ENCODE data around the gene NEGR1. TPM values are rescaled to one million over a fixed set of nuclear protein-coding genes. Genes with fewer than 3 reads are reported as not detected.

NEGR1 gene
- polyA plus RNA-seq, 4 donors, result 0.27 to 5.4 (median 1.7) TPM; not detected in 1

DNA sequence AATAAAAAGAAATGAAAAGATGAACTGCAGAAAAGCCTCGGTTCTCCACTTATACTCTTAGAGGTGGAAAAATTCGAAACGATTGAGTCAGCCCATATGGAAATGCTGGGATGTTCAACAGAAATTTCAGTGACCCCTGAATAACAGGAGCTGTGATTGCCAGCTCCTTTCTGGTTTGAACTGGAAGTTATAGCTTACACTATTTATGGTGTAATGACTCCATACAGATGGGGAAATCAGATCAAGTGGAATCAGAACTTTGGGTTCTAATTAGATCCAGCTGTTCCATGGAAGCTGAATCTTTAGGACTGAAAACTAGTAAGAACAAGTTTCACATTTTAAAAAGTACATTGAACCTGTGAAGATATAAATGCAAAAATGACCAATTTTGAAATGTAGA, 632.2 kb downstream of the NEGR1 start:
- FAIRE-seq (no peak), DNase-seq (no peak)
- Histone ChIP-seq H3K4me1 (ENCODE audit: control insufficient read depth in 3 of 3, insufficient read depth in 2 of 3, low read depth in 1 of 3, low read length in 2 of 3) (no peaks in the 10 kb centered on the region), H3K27ac (ENCODE audit: low read depth in 1 of 3, low read length in 2 of 3) (no peak overlapping the region), H3K36me3 (ENCODE audit: control insufficient read depth in 3 of 3, insufficient read depth in 2 of 3, low read depth in 1 of 3, low read length in 3 of 3) (no peaks in the 10 kb centered on the region), H3K27me3 (ENCODE audit: control insufficient read depth in 3 of 3, insufficient read depth in 3 of 3, low read length in 3 of 3) (no peaks in the 10 kb centered on the region), H3K4me3 (ENCODE audit: low read depth in 1 of 3, low read length in 3 of 3) (no peak overlapping the region), H3K9me3 (ENCODE audit: control insufficient read depth in 2 of 2, insufficient read depth in 1 of 2, low read depth in 1 of 2, low read length in 1 of 2) (no peaks in the 10 kb centered on the region)
- 78 to 85% (median 78%) methylated on average over 3 of the region's 3 CpGs for WGBS, 3 donors

GRCh38 chr1:71649608-71650007, 632.7 kb downstream of the NEGR1 start:
- no peak overlapping the region for H3K27ac ChIP-seq (ENCODE audit: low read depth in 1 of 3, low read length in 2 of 3)
- H3K9me3 ChIP-seq (ENCODE audit: control insufficient read depth in 2 of 2, insufficient read depth in 1 of 2, low read depth in 1 of 2, low read length in 1 of 2), result no peaks in the 10 kb centered on the region
- no peak for DNase-seq
- H3K27me3 ChIP-seq (ENCODE audit: control insufficient read depth in 3 of 3, insufficient read depth in 3 of 3, low read length in 3 of 3), result no peaks in the 10 kb centered on the region
- WGBS, 3 donors, result 50 to 52% (median 51%) methylated on average over 1 of the region's 1 CpG
- no peaks in the 10 kb centered on the region for H3K4me1 ChIP-seq (ENCODE audit: control insufficient read depth in 3 of 3, insufficient read depth in 2 of 3, low read depth in 1 of 3, low read length in 2 of 3)
- H3K4me3 ChIP-seq (ENCODE audit: low read depth in 1 of 3, low read length in 3 of 3), result no peak overlapping the region
- no peaks in the 10 kb centered on the region for H3K36me3 ChIP-seq (ENCODE audit: control insufficient read depth in 3 of 3, insufficient read depth in 2 of 3, low read depth in 1 of 3, low read length in 3 of 3)
- FAIRE-seq, result no peak

GRCh38 chr1:71647513-71648300, 634.6 kb downstream of the NEGR1 start:
- FAIRE-seq (no peak), DNase-seq (no peak)
- no peaks in the 10 kb centered on the region for H3K9me3 ChIP-seq (ENCODE audit: control insufficient read depth in 2 of 2, insufficient read depth in 1 of 2, low read depth in 1 of 2, low read length in 1 of 2)
- WGBS, 3 donors, result 31 to 48% (median 44%) methylated on average over 1 of the region's 1 CpG
- H3K4me1 ChIP-seq (ENCODE audit: control insufficient read depth in 3 of 3, insufficient read depth in 2 of 3, low read depth in 1 of 3, low read length in 2 of 3), result no peaks in the 10 kb centered on the region
- no peaks in the 10 kb centered on the region for H3K36me3 ChIP-seq (ENCODE audit: control insufficient read depth in 3 of 3, insufficient read depth in 2 of 3, low read depth in 1 of 3, low read length in 3 of 3)
- H3K27ac ChIP-seq (ENCODE audit: low read depth in 1 of 3, low read length in 2 of 3), result no peak overlapping the region
- no peak overlapping the region for H3K4me3 ChIP-seq (ENCODE audit: low read depth in 1 of 3, low read length in 3 of 3)
- H3K27me3 ChIP-seq (ENCODE audit: control insufficient read depth in 3 of 3, insufficient read depth in 3 of 3, low read length in 3 of 3), result no peaks in the 10 kb centered on the region

DNA sequence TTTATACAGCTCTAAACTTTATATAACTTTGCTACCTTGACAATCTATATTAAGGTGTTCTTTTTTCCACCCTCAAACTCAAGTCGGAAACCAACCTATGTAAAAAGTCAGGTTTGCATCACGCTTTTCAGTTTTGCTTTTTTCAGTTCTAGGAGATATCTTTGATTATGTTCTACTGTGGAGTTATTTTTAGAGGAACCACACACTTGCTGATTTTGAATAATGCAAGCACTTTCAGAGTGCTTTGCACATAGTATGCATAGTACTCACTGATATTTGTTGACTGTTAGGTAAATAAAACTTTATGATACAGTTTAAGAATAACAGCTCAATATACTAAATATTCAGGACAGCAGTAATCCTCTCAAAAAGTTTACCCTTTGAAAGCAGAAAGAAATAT, 637.3 kb downstream of the NEGR1 start:
- Histone ChIP-seq H3K4me3 (ENCODE audit: low read depth in 1 of 3, low read length in 3 of 3) (no peak overlapping the region), H3K27me3 (ENCODE audit: control insufficient read depth in 3 of 3, insufficient read depth in 3 of 3, low read length in 3 of 3) (no peaks in the 10 kb centered on the region), H3K36me3 (ENCODE audit: control insufficient read depth in 3 of 3, insufficient read depth in 2 of 3, low read depth in 1 of 3, low read length in 3 of 3) (no peaks in the 10 kb centered on the region), H3K4me1 (ENCODE audit: control insufficient read depth in 3 of 3, insufficient read depth in 2 of 3, low read depth in 1 of 3, low read length in 2 of 3) (no peaks in the 10 kb centered on the region), H3K9me3 (ENCODE audit: control insufficient read depth in 2 of 2, insufficient read depth in 1 of 2, low read depth in 1 of 2, low read length in 1 of 2) (no peaks in the 10 kb centered on the region), H3K27ac (ENCODE audit: low read depth in 1 of 3, low read length in 2 of 3) (no peak overlapping the region)
- FAIRE-seq (no peak), DNase-seq (no peak)
- WGBS, 3 donors, result 87 to 88% (median 87%) methylated on average over 2 of the region's 2 CpGs

GRCh38 chr1:71641903-71642302, 640.4 kb downstream of the NEGR1 start:
- no peaks in the 10 kb centered on the region for H3K4me1 ChIP-seq (ENCODE audit: control insufficient read depth in 3 of 3, insufficient read depth in 2 of 3, low read depth in 1 of 3, low read length in 2 of 3)
- 80 to 89% (median 84%) methylated on average over 3 of the region's 3 CpGs for WGBS, 3 donors
- FAIRE-seq, result no peak
- H3K36me3 ChIP-seq (ENCODE audit: control insufficient read depth in 3 of 3, insufficient read depth in 2 of 3, low read depth in 1 of 3, low read length in 3 of 3), result no peaks in the 10 kb centered on the region
- no peak for DNase-seq
- H3K27ac ChIP-seq (ENCODE audit: low read depth in 1 of 3, low read length in 2 of 3), result no peak overlapping the region
- no peaks in the 10 kb centered on the region for H3K9me3 ChIP-seq (ENCODE audit: control insufficient read depth in 2 of 2, insufficient read depth in 1 of 2, low read depth in 1 of 2, low read length in 1 of 2)
- H3K27me3 ChIP-seq (ENCODE audit: control insufficient read depth in 3 of 3, insufficient read depth in 3 of 3, low read length in 3 of 3), result no peaks in the 10 kb centered on the region
- no peak overlapping the region for H3K4me3 ChIP-seq (ENCODE audit: low read depth in 1 of 3, low read length in 3 of 3)

GRCh38 chr1:71640998-71641397, 641.3 kb downstream of the NEGR1 start:
- Histone ChIP-seq H3K9me3 (ENCODE audit: control insufficient read depth in 2 of 2, insufficient read depth in 1 of 2, low read depth in 1 of 2, low read length in 1 of 2) (no peaks in the 10 kb centered on the region), H3K4me3 (ENCODE audit: low read depth in 1 of 3, low read length in 3 of 3) (no peak overlapping the region), H3K27me3 (ENCODE audit: control insufficient read depth in 3 of 3, insufficient read depth in 3 of 3, low read length in 3 of 3) (no peaks in the 10 kb centered on the region), H3K4me1 (ENCODE audit: control insufficient read depth in 3 of 3, insufficient read depth in 2 of 3, low read depth in 1 of 3, low read length in 2 of 3) (no peaks in the 10 kb centered on the region), H3K27ac (ENCODE audit: low read depth in 1 of 3, low read length in 2 of 3) (no peak overlapping the region), H3K36me3 (ENCODE audit: control insufficient read depth in 3 of 3, insufficient read depth in 2 of 3, low read depth in 1 of 3, low read length in 3 of 3) (no peaks in the 10 kb centered on the region)
- FAIRE-seq (no peak), DNase-seq (no peak)
- WGBS, 3 donors, result 84 to 88% (median 87%) methylated on average over 5 of the region's 5 CpGs

DNA sequence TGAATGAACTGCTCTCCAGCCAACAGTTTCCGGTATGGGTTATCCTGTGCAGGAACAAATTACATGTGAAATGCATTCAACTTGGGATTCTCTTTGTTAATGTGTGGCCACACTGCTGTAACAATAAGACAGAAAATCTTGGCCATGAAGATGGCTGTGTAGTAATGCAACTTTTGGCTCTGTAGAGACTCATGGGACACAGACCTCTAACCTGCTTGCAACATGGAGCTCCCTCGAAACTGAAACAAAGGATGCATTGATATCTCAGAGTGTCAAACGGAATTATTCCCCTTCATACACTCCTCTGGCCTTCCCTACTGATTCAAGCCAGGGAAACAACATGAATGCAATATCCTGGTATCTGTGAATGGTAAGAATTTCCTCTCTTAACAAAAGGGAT, 642.2 kb downstream of the NEGR1 start:
- no peaks in the 10 kb centered on the region for H3K4me1 ChIP-seq (ENCODE audit: control insufficient read depth in 3 of 3, insufficient read depth in 2 of 3, low read depth in 1 of 3, low read length in 2 of 3)
- no peaks in the 10 kb centered on the region for H3K27me3 ChIP-seq (ENCODE audit: control insufficient read depth in 3 of 3, insufficient read depth in 3 of 3, low read length in 3 of 3)
- H3K27ac ChIP-seq (ENCODE audit: low read depth in 1 of 3, low read length in 2 of 3), result no peak overlapping the region
- FAIRE-seq (no peak), DNase-seq (no peak)
- no peak overlapping the region for H3K4me3 ChIP-seq (ENCODE audit: low read depth in 1 of 3, low read length in 3 of 3)
- no peaks in the 10 kb centered on the region for H3K9me3 ChIP-seq (ENCODE audit: control insufficient read depth in 2 of 2, insufficient read depth in 1 of 2, low read depth in 1 of 2, low read length in 1 of 2)
- no peaks in the 10 kb centered on the region for H3K36me3 ChIP-seq (ENCODE audit: control insufficient read depth in 3 of 3, insufficient read depth in 2 of 3, low read depth in 1 of 3, low read length in 3 of 3)
- WGBS, 3 donors, result 63 to 76% (median 66%) methylated on average over 3 of the region's 3 CpGs

GRCh38 chr1:71638081-71638766, 644.1 kb downstream of the NEGR1 start:
- no peak for DNase-seq
- Histone ChIP-seq H3K36me3 (ENCODE audit: control insufficient read depth in 3 of 3, insufficient read depth in 2 of 3, low read depth in 1 of 3, low read length in 3 of 3) (no peaks in the 10 kb centered on the region), H3K27ac (ENCODE audit: low read depth in 1 of 3, low read length in 2 of 3) (no peak overlapping the region), H3K27me3 (ENCODE audit: control insufficient read depth in 3 of 3, insufficient read depth in 3 of 3, low read length in 3 of 3) (no peaks in the 10 kb centered on the region), H3K9me3 (ENCODE audit: control insufficient read depth in 2 of 2, insufficient read depth in 1 of 2, low read depth in 1 of 2, low read length in 1 of 2) (no peaks in the 10 kb centered on the region), H3K4me1 (ENCODE audit: control insufficient read depth in 3 of 3, insufficient read depth in 2 of 3, low read depth in 1 of 3, low read length in 2 of 3) (no peaks in the 10 kb centered on the region), H3K4me3 (ENCODE audit: low read depth in 1 of 3, low read length in 3 of 3) (no peak overlapping the region)
- no peak for FAIRE-seq
- WGBS, 3 donors, result 71 to 76% (median 75%) methylated on average over 4 of the region's 4 CpGs

Measured in small intestine (tissue), 7 donors.